SK-MEL-5 (cell line): ENCODE data around the gene PCLAF. TPM values are rescaled to one million over a fixed set of nuclear protein-coding genes. Genes with fewer than 3 reads are reported as not detected.
"Not testable (repeated sequence)": the region's sequence is repeated elsewhere in the genome, so short reads cannot be mapped to it uniquely, and the experiment has no call there.

ENCODE experiments used
- DNase-seq: peaks from one replicate; pipeline ENCODE4 v3.0.0-alpha.2; 2016; ENCODE audit warnings: low read depth, low spot score
- in situ Hi-C: cut with HindIII; loops from 2 replicates; pipeline ENCODE4 v1.10.0; 2016; ENCODE audit warnings: low sequenced_read_pairs, high pct_unique_total_duplicates, low pct_unique_long_range_greater_than_20kb
- polyA plus RNA-seq, 2 experiments: library from polyadenylated mRNA; depleted of rRNA; stranded (reverse); fragments of >200 nt; gene quantifications; 2 replicates each; pipeline ENCODE4 v1.2.3, GENCODE V29; 2015
- total RNA-seq: library from RNA; depleted of rRNA; stranded (reverse); fragments of >200 nt; shearing (Covaris generic); gene quantifications from 2 replicates; pipeline ENCODE4 v1.2.3, GENCODE V29; 2014; rRNA removed

Gene PCLAF
- 95.4 and 144 TPM in 2 replicates for total RNA-seq
- polyA plus RNA-seq (2015; cell fraction: cytosol; rRNA removed), result 73.2 and 74.4 TPM in 2 replicates
- polyA plus RNA-seq (2015; cell fraction: nucleus; rRNA removed), result 32.4 and 37.1 TPM in 2 replicates

- peak; percentile 96 for DNase-seq
- in situ Hi-C loops, result no loop called here
Observed at GRCh38 chr15:64381000-64381751, at the start of gene PCLAF. Gene PCLAF (minus strand): TSS chr15:64381441. CDS start chr15:64381371, 70 bp downstream.

GRCh38 chr15:64430000-64430735 lies 48.9 kb upstream of the PCLAF start:
- no peak for DNase-seq
- in situ Hi-C loops, result no loop called here

- in situ Hi-C loops, result no loop called here
- no peak for DNase-seq
Observed at GRCh38 chr15:64429448-64429847, 48.2 kb upstream of the PCLAF start.

GRCh38 chr15:64426845-64427465 lies 45.7 kb upstream of the PCLAF start:
- DNase-seq, result peak; percentile 37
- in situ Hi-C loops, result no loop called here

GRCh38 chr15:64425221-64425620 lies 44.0 kb upstream of the PCLAF start:
- in situ Hi-C loops, result no loop called here
- DNase-seq, result no peak

- no peak for DNase-seq
- in situ Hi-C loops, result no loop called here
Observed at GRCh38 chr15:64423970-64424369, 42.7 kb upstream of the PCLAF start.

GRCh38 chr15:64422697-64423096 lies 41.5 kb upstream of the PCLAF start:
- no peak for DNase-seq
- in situ Hi-C loops, result no loop called here

- no peak for DNase-seq
- in situ Hi-C loops, result no loop called here
Observed at GRCh38 chr15:64412216-64412615, 31.0 kb upstream of the PCLAF start.

GRCh38 chr15:64400583-64400982 lies 19.3 kb upstream of the PCLAF start:
- DNase-seq, result no peak
- in situ Hi-C loops, result no loop called here

GRCh38 chr15:64398575-64398974 lies 17.3 kb upstream of the PCLAF start:
- DNase-seq, result no peak
- in situ Hi-C loops, result no loop called here

- in situ Hi-C loops, result no loop called here
Observed at GRCh38 chr15:64396789-64397188, 15.5 kb upstream of the PCLAF start.

GRCh38 chr15:64392471-64392870 lies 11.2 kb upstream of the PCLAF start:
- in situ Hi-C loops, DNase-seq: not testable (repeated sequence)

More at GRCh38 chr15:64396789-64397188, 15.5 kb upstream of the PCLAF start:
- no peak for DNase-seq

- in situ Hi-C loops, result no loop called here
- no peak for DNase-seq
Observed at GRCh38 chr15:64389036-64389435, 7.8 kb upstream of the PCLAF start.

GRCh38 chr15:64387562-64388168 lies 6.4 kb upstream of the PCLAF start, which contains the start of gene TRIP4:
Gene TRIP4 (plus strand): TSS chr15:64387836. CDS start chr15:64387864, 28 bp downstream.
- DNase-seq, result peak; percentile 97
- in situ Hi-C loops, result no loop called here

- in situ Hi-C loops, result no loop called here
- no peak for DNase-seq
Observed at GRCh38 chr15:64386291-64386690, 5.0 kb upstream of the PCLAF start.

GRCh38 chr15:64383760-64384159 lies 2.5 kb upstream of the PCLAF start:
- DNase-seq, result no peak
- in situ Hi-C loops, result no loop called here

- DNase-seq, in situ Hi-C loops: not testable (repeated sequence)
Observed at GRCh38 chr15:64380130-64380870, 941 bp downstream of the PCLAF start.
